ENCODE results near the gene OR4X1.
"Not testable (repeated sequence)": the region's sequence is repeated elsewhere in the genome, so short reads cannot be mapped to it uniquely, and the experiment has no call there.

Gene OR4X1, protein sequence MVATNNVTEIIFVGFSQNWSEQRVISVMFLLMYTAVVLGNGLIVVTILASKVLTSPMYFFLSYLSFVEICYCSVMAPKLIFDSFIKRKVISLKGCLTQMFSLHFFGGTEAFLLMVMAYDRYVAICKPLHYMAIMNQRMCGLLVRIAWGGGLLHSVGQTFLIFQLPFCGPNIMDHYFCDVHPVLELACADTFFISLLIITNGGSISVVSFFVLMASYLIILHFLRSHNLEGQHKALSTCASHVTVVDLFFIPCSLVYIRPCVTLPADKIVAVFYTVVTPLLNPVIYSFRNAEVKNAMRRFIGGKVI

DNA sequence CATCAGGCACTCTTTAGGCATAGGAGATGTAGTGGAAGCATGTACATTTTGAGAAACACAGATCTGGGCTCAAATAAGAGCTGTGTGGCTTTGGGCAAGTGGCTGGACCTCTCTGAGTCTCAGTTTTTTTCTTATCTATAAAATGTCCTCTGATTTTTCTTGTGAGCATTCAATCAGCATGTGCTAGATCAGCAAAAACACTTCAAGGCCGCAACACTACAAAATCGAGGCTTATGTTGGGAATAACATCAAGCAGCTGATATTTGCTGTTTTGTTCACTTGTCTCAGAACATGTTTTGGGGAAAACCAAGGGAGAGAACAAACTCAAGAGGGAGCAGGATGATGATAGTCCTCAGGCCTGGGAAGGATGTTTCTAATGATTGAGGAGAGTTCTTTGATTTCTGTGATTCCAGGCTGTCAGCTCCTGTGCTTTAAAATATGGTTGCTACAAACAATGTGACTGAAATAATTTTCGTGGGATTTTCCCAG, at the start of gene OR4X1:
TSS of gene OR4X1 (plus strand) at position 439 of the 489 bp plus-strand sequence. CDS start at position 439, 0 bp downstream.
- TF ChIP-seq, protein P1, sequence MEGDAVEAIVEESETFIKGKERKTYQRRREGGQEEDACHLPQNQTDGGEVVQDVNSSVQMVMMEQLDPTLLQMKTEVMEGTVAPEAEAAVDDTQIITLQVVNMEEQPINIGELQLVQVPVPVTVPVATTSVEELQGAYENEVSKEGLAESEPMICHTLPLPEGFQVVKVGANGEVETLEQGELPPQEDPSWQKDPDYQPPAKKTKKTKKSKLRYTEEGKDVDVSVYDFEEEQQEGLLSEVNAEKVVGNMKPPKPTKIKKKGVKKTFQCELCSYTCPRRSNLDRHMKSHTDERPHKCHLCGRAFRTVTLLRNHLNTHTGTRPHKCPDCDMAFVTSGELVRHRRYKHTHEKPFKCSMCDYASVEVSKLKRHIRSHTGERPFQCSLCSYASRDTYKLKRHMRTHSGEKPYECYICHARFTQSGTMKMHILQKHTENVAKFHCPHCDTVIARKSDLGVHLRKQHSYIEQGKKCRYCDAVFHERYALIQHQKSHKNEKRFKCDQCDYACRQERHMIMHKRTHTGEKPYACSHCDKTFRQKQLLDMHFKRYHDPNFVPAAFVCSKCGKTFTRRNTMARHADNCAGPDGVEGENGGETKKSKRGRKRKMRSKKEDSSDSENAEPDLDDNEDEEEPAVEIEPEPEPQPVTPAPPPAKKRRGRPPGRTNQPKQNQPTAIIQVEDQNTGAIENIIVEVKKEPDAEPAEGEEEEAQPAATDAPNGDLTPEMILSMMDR (IDR thresholded peaks at IDR 0.05; ENCODE audit: control insufficient read depth, extremely low read depth, insufficient read depth) = no peak

DNA sequence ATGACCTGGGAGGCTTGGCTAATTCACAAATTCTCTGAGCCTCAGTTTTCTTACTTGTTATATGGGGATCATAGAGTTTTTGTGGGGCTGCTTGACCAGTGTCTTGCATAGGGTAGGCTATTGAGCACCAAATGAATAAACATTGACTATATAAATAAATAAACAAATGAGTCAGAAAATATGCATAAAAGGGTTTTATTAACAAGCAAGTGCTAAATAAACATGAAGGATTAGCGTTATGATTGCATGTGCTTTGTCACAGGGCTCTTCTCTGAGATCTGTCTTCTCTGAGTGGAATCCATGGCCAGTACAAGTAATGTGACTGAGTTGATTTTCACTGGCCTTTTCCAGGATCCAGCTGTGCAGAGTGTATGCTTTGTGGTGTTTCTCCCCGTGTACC, 47.2 kb upstream of the OR4X1 start, which contains the start of gene OR4B1:
TSS of gene OR4B1 (plus strand) at position 301 of the 400 bp plus-strand sequence. CDS start at position 301, 0 bp downstream.
- TF ChIP-seq, protein P1 (IDR thresholded peaks at IDR 0.05; ENCODE audit: control insufficient read depth, extremely low read depth, insufficient read depth) = no peak
- no peak for DNase-seq (ENCODE audit: low read depth)
- H3K4me3 ChIP-seq (ENCODE audit: low read depth, low read length) = no peak within 1 kb of the TSS

More for the DNA sequence above, at the start of gene OR4X1:
- DNase-seq (ENCODE audit: low read depth) = no peak
- no peak within 1 kb of the TSS for H3K4me3 ChIP-seq (ENCODE audit: low read depth, low read length)

DNA sequence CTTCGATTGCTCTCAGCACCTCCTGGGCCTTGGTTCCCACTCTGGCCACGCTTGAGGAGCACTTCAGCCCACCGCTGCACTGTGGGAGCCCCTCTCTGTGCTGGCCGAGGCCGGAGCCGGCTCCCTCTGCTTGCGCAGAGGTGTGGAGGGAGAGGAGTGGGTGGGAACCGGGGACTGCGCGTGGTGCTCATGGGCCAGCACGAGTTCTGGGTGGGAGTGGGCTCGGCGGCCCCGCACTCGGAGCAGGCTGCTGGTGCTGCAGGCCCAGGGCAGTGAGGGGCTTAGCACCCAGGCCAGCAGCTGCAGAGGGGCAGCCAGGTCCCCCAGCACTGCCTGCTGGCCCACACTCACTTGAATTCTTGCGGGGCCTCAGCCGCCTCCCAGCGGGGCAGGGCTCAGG, 34.9 kb upstream of the OR4X1 start:
- TF ChIP-seq, protein P1 (IDR thresholded peaks at IDR 0.05; ENCODE audit: control insufficient read depth, extremely low read depth, insufficient read depth) = no peak
- DNase-seq (ENCODE audit: low read depth) = no peak
- no peak overlapping the region for H3K4me3 ChIP-seq (ENCODE audit: low read depth, low read length)

DNA sequence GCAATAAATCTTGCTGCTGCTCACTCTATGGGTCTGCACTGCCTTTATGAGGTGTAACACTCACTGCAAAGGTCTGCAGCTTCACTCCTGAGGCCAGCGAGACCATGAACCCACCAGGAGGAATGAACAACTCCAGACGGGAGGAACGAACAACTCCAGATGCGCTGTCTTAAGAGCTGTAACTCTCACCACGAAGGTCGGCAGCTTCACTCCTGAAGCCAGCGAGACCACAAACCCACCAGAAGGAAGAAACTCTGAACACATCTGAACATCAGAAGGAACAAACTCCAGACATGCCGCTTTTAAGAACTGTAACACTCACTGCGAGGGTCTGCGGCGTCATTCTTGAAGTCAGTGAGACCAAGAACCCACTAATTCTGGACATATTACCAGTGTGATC, 33.6 kb upstream of the OR4X1 start:
- not testable (repeated sequence) for DNase-seq (ENCODE audit: low read depth); H3K4me3 ChIP-seq (ENCODE audit: low read depth, low read length)

DNA sequence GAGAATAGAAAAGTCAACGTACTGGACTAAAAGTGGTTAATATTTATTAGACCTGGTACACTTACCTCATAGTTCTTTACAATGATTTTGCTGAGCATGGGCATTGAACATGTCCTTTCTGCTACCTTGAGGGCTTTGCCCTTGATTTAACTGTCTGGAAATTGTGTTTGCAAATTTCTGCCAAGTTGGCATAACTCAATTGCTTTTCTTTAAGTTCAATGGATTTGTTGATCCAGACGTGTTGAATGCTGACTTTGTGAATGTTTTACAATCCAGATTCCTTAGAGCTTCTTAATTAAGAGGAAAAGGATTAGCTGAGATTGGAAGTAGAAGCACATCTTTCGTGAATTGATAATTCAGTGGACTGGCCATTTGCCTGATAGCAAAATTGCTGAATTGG, 25.9 kb upstream of the OR4X1 start:
- H3K4me3 ChIP-seq (ENCODE audit: low read depth, low read length) = no peak overlapping the region
- DNase-seq (ENCODE audit: low read depth) = no peak
- TF ChIP-seq, protein P1 (IDR thresholded peaks at IDR 0.05; ENCODE audit: control insufficient read depth, extremely low read depth, insufficient read depth) = no peak

DNA sequence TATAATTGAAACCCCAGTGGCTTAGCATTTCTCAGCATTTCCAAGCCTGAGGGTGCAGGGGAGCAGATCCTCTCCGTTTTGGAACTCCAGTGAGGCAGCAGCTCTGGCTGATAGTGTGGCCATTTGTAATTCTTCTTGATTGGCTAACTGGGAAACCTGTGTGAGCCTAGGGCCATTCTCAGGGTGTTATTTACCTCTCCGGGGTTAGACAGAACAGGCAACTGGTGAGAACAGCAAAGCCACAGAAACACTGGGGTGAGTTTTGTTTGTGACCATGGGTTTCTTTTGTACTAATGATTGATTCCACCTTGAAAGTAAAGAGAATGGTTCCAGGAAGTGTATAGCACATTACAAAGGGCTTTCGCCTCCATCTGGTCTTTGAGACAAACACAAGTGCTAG, 21.2 kb upstream of the OR4X1 start:
- H3K4me3 ChIP-seq (ENCODE audit: low read depth, low read length) = no peak overlapping the region
- TF ChIP-seq, protein P1 (IDR thresholded peaks at IDR 0.05; ENCODE audit: control insufficient read depth, extremely low read depth, insufficient read depth) = no peak

DNA sequence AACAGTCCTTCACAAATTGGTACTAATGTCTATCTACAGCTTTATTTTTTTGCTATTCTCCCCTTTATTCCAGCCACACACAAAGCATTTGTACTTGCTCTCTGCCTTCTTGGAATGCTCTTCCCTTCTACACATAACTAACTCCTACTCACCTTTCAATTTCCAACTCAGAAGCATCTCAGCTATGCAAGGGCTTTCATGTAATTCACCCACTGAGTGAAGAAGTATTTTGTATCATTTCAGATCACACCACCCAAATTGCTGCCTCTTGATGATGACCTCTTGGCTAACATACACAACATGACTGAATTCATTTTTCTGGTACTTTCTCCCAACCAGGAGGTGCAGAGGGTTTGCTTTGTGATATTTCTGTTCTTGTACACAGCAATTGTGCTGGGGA, 18.9 kb upstream of the OR4X1 start, which contains the start of gene OR4X2:
TSS of gene OR4X2 (plus strand) at position 301 of the 400 bp plus-strand sequence. CDS start at position 301, 0 bp downstream.
- no peak for DNase-seq (ENCODE audit: low read depth)
- TF ChIP-seq, protein P1 (IDR thresholded peaks at IDR 0.05; ENCODE audit: control insufficient read depth, extremely low read depth, insufficient read depth) = no peak
- no peak within 1 kb of the TSS for H3K4me3 ChIP-seq (ENCODE audit: low read depth, low read length)

More for the DNA sequence above, 21.2 kb upstream of the OR4X1 start:
- no peak for DNase-seq (ENCODE audit: low read depth)

All from LNCaP clone FGC (cell line).